Endothelial cell of umbilical vein (primary cell): ENCODE measurements around the gene PRDX3. TPM values are rescaled to one million over a fixed set of nuclear protein-coding genes. Genes with fewer than 3 reads are reported as not detected.

Experiments used
- BruUV-seq: library from RNA; stranded (reverse); fragments of 400-500 nt; replicated peaks from 2 replicates; lab custom pipeline; 2021; lab: Mats Ljungman, UMichigan
- CTCF ChIA-PET: fragments of 300-600, 350-600 bp; sonication (Branson Sonifier 250); formaldehyde crosslinking; loops from one replicate; lab custom pipeline; 2021; ENCODE audit warnings: antibody characterized with exemption, inconsistent platforms; lab: Charles Lee
- POLR2A ChIA-PET: fragments of 300-600, 350-600 bp; sonication (Branson Sonifier 250); formaldehyde crosslinking; loops from one replicate; lab custom pipeline; 2021; ENCODE audit warnings: antibody characterized with exemption, inconsistent platforms; lab: Charles Lee
- DNase-seq: peaks from one replicate; pipeline ENCODE4 v3.0.0-alpha.2; 2011; ENCODE audit warnings: low read depth, low spot score
- FAIRE-seq: peaks from 2 replicates; lab custom pipeline; 2011; peaks lifted over from hg19 to GRCh38; lab: Jason Lieb, UNC
- H2AFZ ChIP-seq: 2 replicates; pipeline ENCODE4 v1.6.0; 2012; ENCODE audit warnings: low read depth, low read length, control low read depth, inconsistent platforms
- H3K27ac ChIP-seq: 2 replicates; pipeline ENCODE4 v1.5.1; 2011; ENCODE audit warnings: low read depth, mild to moderate bottlenecking, control low read depth, low read length, moderate library complexity; ENCODE audit not compliant: insufficient read depth
- H3K27me3 ChIP-seq, 2 experiments: 2 replicates each; pipeline versions ENCODE4 v1.6.0 to v1.6.1; 2011; ENCODE audit warnings: low read length in 2 of 2, mixed read lengths in 1 of 2; ENCODE audit not compliant: control insufficient read depth in 2 of 2, insufficient read depth in 2 of 2
- H3K36me3 ChIP-seq, 2 experiments: 2 replicates in 1 of 2; 3 replicates in 1 of 2; pipeline ENCODE4 v1.5.1; 2011; ENCODE audit warnings: low read length in 2 of 2, mild to moderate bottlenecking in 1 of 2, moderate library complexity in 1 of 2; ENCODE audit not compliant: control insufficient read depth in 2 of 2, insufficient read depth in 2 of 2; ENCODE audit errors: extremely low read depth in 1 of 2
- H3K4me1 ChIP-seq: 3 replicates; pipeline ENCODE4 v1.5.1; 2011; ENCODE audit warnings: mild to moderate bottlenecking, low read length; ENCODE audit not compliant: control insufficient read depth, insufficient read depth; ENCODE audit errors: extremely low read depth
- H3K4me2 ChIP-seq: 2 replicates; pipeline ENCODE4 v1.6.1; 2011; ENCODE audit warnings: low read length, control low read depth, mixed read lengths; ENCODE audit not compliant: insufficient read depth
- H3K4me3 ChIP-seq, 3 experiments: fragments of 200-600 bp in 1 of 3; sonication (generic), shearing (Covaris generic) in 1 of 3; replicated peaks in 1 of 3; 2 replicates each; pipeline ENCODE4 v1.5.1; 2011 to 2016; ENCODE audit warnings: control low read depth in 3 of 3, low read length in 3 of 3, mild to moderate bottlenecking in 2 of 3, inconsistent platforms in 1 of 3, low read depth in 1 of 3, moderate library complexity in 1 of 3; ENCODE audit not compliant: insufficient read depth in 1 of 3
- H3K79me2 ChIP-seq: 2 replicates; pipeline ENCODE4 v1.6.0; 2012; ENCODE audit warnings: low read length, inconsistent platforms; ENCODE audit not compliant: control insufficient read depth, insufficient read depth
- H3K9ac ChIP-seq: replicated peaks from 2 replicates; pipeline ENCODE3; 2011; ENCODE audit warnings: low read length, control low read depth; ENCODE audit not compliant: insufficient read depth; ENCODE audit errors: extremely low read depth
- H3K9me1 ChIP-seq: replicated peaks from 3 replicates; pipeline ENCODE4 v1.6.0; 2011; ENCODE audit warnings: mild to moderate bottlenecking, low read length; ENCODE audit not compliant: control insufficient read depth, insufficient read depth; ENCODE audit errors: extremely low read depth
- H3K9me3 ChIP-seq: replicated peaks from 2 replicates; pipeline ENCODE4 v1.5.1; 2012; ENCODE audit warnings: low read length, inconsistent platforms; ENCODE audit not compliant: control insufficient read depth, insufficient read depth
- H4K20me1 ChIP-seq: replicated peaks from 2 replicates; pipeline ENCODE3; 2011; ENCODE audit warnings: mild to moderate bottlenecking, low read length; ENCODE audit not compliant: control insufficient read depth, insufficient read depth; ENCODE audit errors: extremely low read depth
- CTCF ChIP-seq, 2 donors: IDR thresholded peaks; 1 replicate in 1 of 2; 2 replicates in 1 of 2; pipeline ENCODE4 v1.5.1; 2011; ENCODE audit warnings: low read length in 2 of 2, mild to moderate bottlenecking in 2 of 2, moderate library complexity in 2 of 2, control low read depth in 1 of 2, inconsistent platforms in 1 of 2, low read depth in 1 of 2; ENCODE audit not compliant: insufficient read depth in 1 of 2; ENCODE audit errors: extremely low read depth in 1 of 2
- EZH2 ChIP-seq: IDR thresholded peaks from 2 replicates; pipeline ENCODE4 v1.6.1; 2012; ENCODE audit warnings: borderline replicate concordance, low read depth, mild to moderate bottlenecking, moderate library complexity, low read length, inconsistent platforms; ENCODE audit not compliant: severe bottlenecking
- FOS ChIP-seq: IDR thresholded peaks from 2 replicates; pipeline ENCODE4 v1.6.1; 2011; ENCODE audit warnings: mild to moderate bottlenecking, low read length, moderate library complexity, borderline replicate concordance; ENCODE audit not compliant: insufficient read depth
- GATA2 ChIP-seq: IDR thresholded peaks from 2 replicates; pipeline ENCODE4 v1.7.0; 2011; ENCODE audit warnings: low read depth, mild to moderate bottlenecking, moderate library complexity, mixed read lengths, low read length; ENCODE audit not compliant: insufficient read length, insufficient read depth
- JUN ChIP-seq: IDR thresholded peaks from 2 replicates; pipeline ENCODE4 v1.6.1; 2011; ENCODE audit warnings: borderline replicate concordance, low read depth; ENCODE audit not compliant: insufficient read length, insufficient read depth
- MAX ChIP-seq: IDR thresholded peaks from 2 replicates; pipeline ENCODE4 v1.6.1; 2011; ENCODE audit not compliant: insufficient read depth, insufficient read length
- MYC ChIP-seq: IDR thresholded peaks from one replicate; pipeline ENCODE4 v1.6.1; 2011; ENCODE audit warnings: mild to moderate bottlenecking, low read depth, low read length
- POLR2A ChIP-seq: IDR thresholded peaks from 2 replicates; pipeline ENCODE4 v1.6.1; 2012; ENCODE audit warnings: low read depth, mild to moderate bottlenecking, control low read depth, low read length
- POLR2AphosphoS5 ChIP-seq: IDR thresholded peaks from 2 replicates; pipeline ENCODE4 v1.6.1; 2012; ENCODE audit warnings: low read depth, mild to moderate bottlenecking, control low read depth, low read length, moderate library complexity; ENCODE audit not compliant: insufficient read depth
- dilution Hi-C: fragments of 300-500 bp; cut with MboI; formaldehyde crosslinking; loops from one replicate; pipeline ENCODE4 v1.15.0; 2019; ENCODE audit warnings: low sequenced_read_pairs; ENCODE audit not compliant: extremely low pct_ligation_motif_present
- intact Hi-C: fragments of 100-400 bp; cut with micrococcal nuclease; formaldehyde crosslinking; loops from one replicate; pipeline ENCODE4 v1.10.0; 2022
- polyA plus RNA-seq, 4 experiments: library from polyadenylated mRNA; depleted of rRNA in 3 of 4; stranded (reverse) in 3 of 4; unstranded in 1 of 4; fragments of >200 nt; gene quantifications; 2 replicates each; pipeline versions ENCODE4 v1.2.1 to v1.2.3, GENCODE V29; 2011 to 2012; ENCODE audit warnings: missing spikeins in 1 of 4
- total RNA-seq: library from RNA; stranded (reverse); gene quantifications from 2 replicates; pipeline ENCODE4 v1.2.3, GENCODE V29; 2021

PRDX3 gene
- total and polyA plus RNA-seq, 2 donors (not counting 3 experiments of a cell fraction or from before 2014, with no cell fraction given) = 123 to 124 TPM

- ChIA-PET CTCF (no interaction called here), POLR2A (no interaction called here)
- H3K9ac ChIP-seq = no peak overlapping the region
- H3K9me3 ChIP-seq = no peaks in the 10 kb centered on the region
- H3K4me1 ChIP-seq = peaks cover 12% of the 10 kb centered on the region
- peaks cover 39% of the 10 kb centered on the region for H3K79me2 ChIP-seq
- H3K36me3 ChIP-seq = peaks cover 15 to 28% of the 10 kb centered on the region in 2 experiments
- dilution Hi-C loops (no loop called here), intact Hi-C loops (no loop called here)
- H3K27ac ChIP-seq = no peak overlapping the region
- no peaks in the 10 kb centered on the region for H3K9me1 ChIP-seq
- H3K4me2 ChIP-seq = no peak overlapping the region
- TF ChIP-seq MYC (no peak), MAX (no peak), POLR2AphosphoS5 (no peak), GATA2 (no peak)
- H3K4me3 ChIP-seq = no peak overlapping the region
- no TSS peak for BruUV-seq
- H4K20me1 ChIP-seq = no peaks in the 10 kb centered on the region
- no peaks in the 10 kb centered on the region for H3K27me3 ChIP-seq
- no peak for DNase-seq
- no peak overlapping the region for H2AFZ ChIP-seq
- no peak for FAIRE-seq
Measured at GRCh38 chr10:119176166-119176565, 2.4 kb downstream of the PRDX3 start.

GRCh38 chr10:119174109-119174508 is 4.5 kb downstream of the PRDX3 start:
- no peak for FAIRE-seq
- H3K36me3 ChIP-seq = peaks cover 16 to 35% of the 10 kb centered on the region in 2 experiments
- no peak for TF ChIP-seq EZH2
- no peak for TF ChIP-seq POLR2AphosphoS5
- no peak for TF ChIP-seq JUN
- TF ChIP-seq CTCF (IDR thresholded peaks at IDR 0.05; ENCODE audit: extremely low read depth in 1 of 2, insufficient read depth in 1 of 2, low read depth in 1 of 2, low read length in 2 of 2) = no peak
- no peak for TF ChIP-seq MAX
- TF ChIP-seq POLR2A = no peak
- no peak for TF ChIP-seq MYC
- no peak for TF ChIP-seq GATA2
- TF ChIP-seq FOS = no peak

More at GRCh38 chr10:119174109-119174508, 4.5 kb downstream of the PRDX3 start:
- no peak overlapping the region for H3K9ac ChIP-seq
- CTCF ChIA-PET = interaction anchor here (0.7 kb wide), 1 partner anchor 26 kb away, joined by 4 read pairs; no protein-coding TSS in a partner anchor
- no peak overlapping the region for H3K4me2 ChIP-seq
- peaks cover 11% of the 10 kb centered on the region for H3K4me1 ChIP-seq
- no TSS peak for BruUV-seq
- dilution Hi-C loops (no loop called here), intact Hi-C loops (no loop called here)
- peaks cover 39% of the 10 kb centered on the region for H3K79me2 ChIP-seq
- H3K9me3 ChIP-seq = no peaks in the 10 kb centered on the region
- H3K4me3 ChIP-seq = no peak overlapping the region
- no peak for DNase-seq
- H4K20me1 ChIP-seq = no peaks in the 10 kb centered on the region
- H3K27ac ChIP-seq = no peak overlapping the region
- no peaks in the 10 kb centered on the region for H3K27me3 ChIP-seq
- no peak overlapping the region for H2AFZ ChIP-seq
- H3K9me1 ChIP-seq = no peaks in the 10 kb centered on the region
- POLR2A ChIA-PET = no interaction called here
